ENCODE data around the gene ATXN1. TPM values are rescaled to one million over a fixed set of nuclear protein-coding genes. Genes with fewer than 3 reads are reported as not detected.

Gene ATXN1
- total RNA-seq, 4 donors from 2014 or later: 26.4 to 46.4 (median 36.1) TPM

DNA sequence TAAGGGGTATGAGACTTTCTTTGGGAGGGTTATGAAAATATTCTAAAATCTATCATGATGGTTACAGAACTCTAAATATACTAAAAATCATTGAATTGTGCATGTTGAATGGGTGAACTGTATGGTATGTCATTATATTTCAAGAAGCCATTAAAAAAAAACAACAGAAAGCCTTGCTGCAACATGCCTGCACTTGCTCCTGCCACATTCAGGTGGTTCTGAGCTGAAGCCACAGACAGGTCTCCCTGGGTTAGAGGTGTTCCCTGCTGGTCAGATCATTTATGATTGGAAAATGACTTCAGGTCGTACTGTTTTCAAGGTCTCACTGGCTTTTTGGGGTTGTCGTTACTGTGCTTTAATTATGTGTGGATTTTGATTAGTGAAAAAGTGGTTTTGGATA, 509.6 kb downstream of the ATXN1 start:
- no peak for TF ChIP-seq CTCF (IDR thresholded peaks at IDR 0.05)
- no peak for DNase-seq (ENCODE audit: low spot score)
- no peak for ATAC-seq (ENCODE audit: low FRiP score)

DNA sequence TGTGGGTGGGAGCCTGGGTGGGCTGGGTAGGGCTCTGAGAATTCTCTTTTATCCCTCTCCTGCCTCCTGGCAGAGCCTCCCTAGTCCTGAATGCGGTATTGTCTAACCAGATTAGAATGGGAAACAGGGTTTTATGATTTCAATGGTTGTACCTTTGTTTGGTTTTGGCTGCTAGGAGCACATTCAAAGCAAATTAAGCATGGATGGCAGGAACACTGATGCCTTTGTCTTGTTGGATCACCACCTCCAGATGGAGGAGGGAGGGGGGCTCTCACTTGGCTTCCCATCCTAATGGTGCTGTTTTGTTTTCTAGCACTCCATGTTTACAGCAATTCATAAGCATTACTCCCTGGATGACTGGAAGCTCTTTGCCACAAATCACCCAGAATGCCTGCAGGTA, 511.3 kb downstream of the ATXN1 start:
- no peak for ATAC-seq (ENCODE audit: low FRiP score)
- DNase-seq (ENCODE audit: low spot score): no peak
- TF ChIP-seq CTCF (IDR thresholded peaks at IDR 0.05): no peak
